ENCODE data around the gene GRK6.

The GRK6 gene

GRCh38 chr5:177487975-177488374 lies 61.5 kb downstream of the GRK6 start:
- no peaks in the 10 kb centered on the region for H3K4me1 Mint-ChIP-seq
- H3K9me3 Mint-ChIP-seq, result no peaks in the 10 kb centered on the region
- H3K4me3 Mint-ChIP-seq, result no peak overlapping the region
- H3K27me3 Mint-ChIP-seq, result no peaks in the 10 kb centered on the region
- H3K27ac Mint-ChIP-seq, result no peak overlapping the region
- peaks cover 2% of the 10 kb centered on the region for H3K36me3 Mint-ChIP-seq

GRCh38 chr5:177489119-177489716 lies 62.7 kb downstream of the GRK6 start:
- Mint-ChIP-seq H3K9me3 (no peaks in the 10 kb centered on the region), H3K36me3 (peaks cover 2% of the 10 kb centered on the region), H3K4me1 (peaks cover 4% of the 10 kb centered on the region), H3K27me3 (no peaks in the 10 kb centered on the region), H3K27ac (no peak overlapping the region), H3K4me3 (no peak overlapping the region)

DNA sequence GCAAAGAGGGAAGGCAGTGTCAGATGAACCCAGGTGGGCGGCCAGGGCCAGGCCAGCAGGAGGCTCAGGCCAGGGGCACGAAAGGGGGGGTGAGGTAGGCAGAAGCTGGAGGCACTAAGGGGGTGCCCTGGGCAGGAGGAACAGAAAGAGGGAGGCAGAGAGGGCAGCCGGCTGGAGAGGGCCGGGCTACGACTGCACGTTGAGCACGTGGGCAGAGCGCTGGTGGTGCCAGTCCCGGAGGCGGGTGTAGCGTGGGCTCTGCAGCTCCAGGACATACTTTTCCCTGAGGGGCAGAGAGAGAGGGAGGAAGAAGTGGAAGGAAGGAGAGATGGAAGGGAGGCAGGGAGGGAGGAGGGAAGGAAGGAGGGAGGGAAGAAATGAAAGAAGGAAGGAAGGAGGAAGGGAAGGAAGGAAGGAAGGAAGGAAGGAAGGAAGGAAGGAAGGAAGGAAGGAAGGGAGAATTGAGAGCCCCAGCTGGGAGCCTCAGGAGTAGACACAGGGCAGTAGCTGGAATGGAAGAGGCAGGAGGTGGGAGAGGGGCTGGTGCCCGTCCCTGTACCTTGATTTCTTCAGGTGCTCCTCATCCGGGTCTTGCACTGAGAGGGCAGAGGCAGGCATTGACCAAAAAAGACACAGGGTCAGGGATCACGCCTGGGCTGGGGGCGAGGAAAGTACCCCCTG lies 64.0 kb downstream of the GRK6 start:
- Mint-ChIP-seq H3K27me3 (no peaks in the 10 kb centered on the region), H3K27ac (no peak overlapping the region), H3K36me3 (peaks cover 2% of the 10 kb centered on the region), H3K4me1 (peaks cover 4% of the 10 kb centered on the region), H3K4me3 (no peak overlapping the region), H3K9me3 (no peaks in the 10 kb centered on the region)

DNA sequence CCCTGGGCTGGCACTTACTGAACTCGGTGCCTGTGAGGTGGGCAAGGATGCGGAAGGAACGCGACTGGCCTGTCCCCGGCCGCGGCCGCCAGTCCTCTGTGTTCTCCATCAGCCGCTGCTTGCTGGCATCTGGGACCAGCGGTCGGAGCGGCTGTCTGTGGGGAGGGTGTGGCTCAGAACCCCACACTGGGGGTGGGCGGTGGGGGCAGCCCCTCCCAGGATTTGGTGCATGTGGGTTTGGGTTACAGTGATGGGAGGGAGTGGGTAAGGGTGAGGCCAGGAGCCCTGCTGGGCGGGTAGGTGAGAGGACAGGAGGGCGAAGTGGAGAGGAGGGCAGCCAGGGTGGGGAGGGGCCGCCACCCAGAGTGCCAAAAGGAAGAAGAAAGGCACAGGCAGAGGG lies 64.5 kb downstream of the GRK6 start:
- Mint-ChIP-seq H3K36me3 (peaks cover 2% of the 10 kb centered on the region), H3K9me3 (no peaks in the 10 kb centered on the region), H3K27ac (no peak overlapping the region), H3K4me3 (no peak overlapping the region), H3K4me1 (peaks cover 4% of the 10 kb centered on the region), H3K27me3 (no peaks in the 10 kb centered on the region)

DNA sequence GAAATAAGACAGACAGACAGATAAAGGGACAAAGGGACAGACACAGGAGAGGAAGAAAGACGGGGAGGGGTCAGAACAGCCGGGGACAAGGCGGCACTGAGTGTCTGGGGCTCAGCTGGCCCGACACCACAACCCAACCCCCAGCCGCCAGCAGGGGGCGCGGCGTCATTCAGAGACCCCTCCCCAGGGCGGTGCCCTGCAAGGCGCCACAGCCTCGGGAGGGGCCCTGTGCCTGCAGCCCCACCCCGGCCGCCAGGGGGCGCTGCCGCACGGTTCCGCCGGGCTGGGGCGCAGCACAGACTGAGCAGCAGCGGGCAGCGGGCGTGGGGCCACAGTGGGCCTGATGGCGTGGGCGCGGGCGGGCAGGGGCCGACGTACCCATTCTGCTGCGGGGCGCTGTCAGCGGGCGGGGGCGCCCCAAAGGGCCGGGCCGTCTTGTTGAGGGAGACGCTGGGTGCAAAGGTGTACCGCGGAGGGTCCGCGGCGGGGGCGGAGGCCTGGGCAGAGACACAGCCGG lies 65.0 kb downstream of the GRK6 start:
- Mint-ChIP-seq H3K36me3 (peaks cover 2% of the 10 kb centered on the region), H3K9me3 (no peaks in the 10 kb centered on the region), H3K27ac (no peak overlapping the region), H3K27me3 (no peaks in the 10 kb centered on the region), H3K4me1 (peaks cover 7% of the 10 kb centered on the region), H3K4me3 (no peak overlapping the region)

DNA sequence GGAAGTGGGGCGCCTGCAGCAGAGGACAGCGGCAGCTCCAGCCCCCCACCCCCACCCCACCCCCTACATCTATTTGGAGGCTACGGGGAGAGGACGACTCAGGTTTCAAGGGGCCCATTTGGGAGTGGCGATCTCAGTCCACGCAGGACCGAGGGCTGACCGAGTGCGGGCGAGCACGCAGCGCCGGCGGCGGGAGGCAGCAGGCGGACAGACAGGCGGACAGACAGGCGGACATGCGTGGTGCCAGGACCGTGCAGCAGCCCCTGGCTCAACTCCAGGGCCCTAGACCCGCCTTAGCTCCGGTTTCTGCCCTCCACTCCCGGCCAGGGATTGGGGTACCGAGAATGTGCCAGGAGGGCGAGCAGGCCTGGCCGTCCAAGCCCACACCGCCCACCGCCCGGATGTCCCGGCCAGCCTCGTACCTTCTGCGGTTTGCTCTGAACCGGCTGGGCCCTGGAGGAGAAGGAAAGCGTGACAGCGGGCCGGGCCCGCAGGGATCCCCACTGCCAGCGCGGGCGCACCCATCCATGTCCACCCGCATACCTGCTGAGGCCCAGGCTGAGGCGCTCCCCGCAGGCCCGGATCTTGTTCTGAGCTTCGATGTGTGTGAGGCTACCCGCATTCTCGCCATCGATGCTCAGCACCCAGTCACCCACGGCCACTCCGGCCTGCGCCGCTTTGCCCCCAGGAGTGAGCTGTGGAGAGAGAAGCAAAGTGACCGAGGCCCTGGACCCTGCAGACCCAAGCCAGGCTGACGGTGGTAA lies 65.7 kb downstream of the GRK6 start:
- Mint-ChIP-seq H3K9me3 (no peaks in the 10 kb centered on the region), H3K27ac (no peak overlapping the region), H3K27me3 (no peaks in the 10 kb centered on the region), H3K4me3 (no peak overlapping the region), H3K4me1 (peaks cover 7% of the 10 kb centered on the region), H3K36me3 (peaks cover 2% of the 10 kb centered on the region)

All from activated naive CD4-positive, alpha-beta T cell treated with anti-CD3 and anti-CD28 coated beads, Interleukin-2, amount 50 U/mL, for 24 hours (primary cell).